Osteoblast (primary cell): ENCODE measurements around the gene ZNF429. TPM values are rescaled to one million over a fixed set of nuclear protein-coding genes. Genes with fewer than 3 reads are reported as not detected.

Source experiments
- DNase-seq: peaks from one replicate; pipeline ENCODE4 v3.0.0; 2011; ENCODE audit warnings: low spot score, mixed read lengths; ENCODE audit not compliant: insufficient read length; ENCODE audit errors: missing footprints
- H2AFZ ChIP-seq: 2 replicates; pipeline ENCODE4 v1.6.0; 2011; ENCODE audit warnings: mild to moderate bottlenecking, low read length
- H3K27ac ChIP-seq: 2 replicates; pipeline ENCODE4 v1.5.1; 2011; ENCODE audit warnings: mild to moderate bottlenecking, low read depth, low read length, moderate library complexity
- H3K27me3 ChIP-seq: 2 replicates; pipeline ENCODE4 v1.6.0; 2012; ENCODE audit warnings: mild to moderate bottlenecking, control low read depth, inconsistent platforms, low read length, moderate library complexity; ENCODE audit not compliant: insufficient read depth
- H3K36me3 ChIP-seq: 2 replicates; pipeline ENCODE4 v1.5.1; 2011; ENCODE audit warnings: mild to moderate bottlenecking, low read length, control low read depth, moderate library complexity; ENCODE audit not compliant: insufficient read depth
- H3K4me1 ChIP-seq: 2 replicates; pipeline ENCODE4 v1.5.1; 2011; ENCODE audit warnings: mild to moderate bottlenecking, low read length, control low read depth, moderate library complexity; ENCODE audit not compliant: insufficient read depth
- H3K4me2 ChIP-seq: 2 replicates; pipeline ENCODE4 v1.6.0; 2011; ENCODE audit warnings: mild to moderate bottlenecking, low read length; ENCODE audit not compliant: insufficient read depth
- H3K4me3 ChIP-seq: fragments of 200-600 bp; sonication (generic); 3 replicates; pipeline ENCODE4 v1.5.1; 2012; ENCODE audit warnings: mild to moderate bottlenecking, low read length, inconsistent platforms; ENCODE audit not compliant: insufficient read depth
- H3K79me2 ChIP-seq: 2 replicates; pipeline ENCODE4 v1.6.0; 2012; ENCODE audit warnings: mild to moderate bottlenecking, low read length, control low read depth, inconsistent platforms; ENCODE audit not compliant: insufficient read depth
- H3K9me3 ChIP-seq: 2 replicates; pipeline ENCODE4 v1.5.1; 2011; ENCODE audit warnings: low read depth, low read length, control low read depth
- H4K20me1 ChIP-seq: 2 replicates; pipeline ENCODE4 v1.6.0; 2012; ENCODE audit warnings: mild to moderate bottlenecking, low read length, control low read depth; ENCODE audit not compliant: insufficient read depth
- total RNA-seq: library from RNA; depleted of rRNA; stranded (reverse); fragments of >200 nt; gene quantifications from 2 replicates; pipeline ENCODE4 v1.2.3, GENCODE V29; 2012
- TF ChIP-seq, protein P1 (sequence below): IDR thresholded peaks from 2 replicates; pipeline ENCODE4 v1.5.1; 2011; ENCODE audit warnings: mild to moderate bottlenecking, low read depth, low read length, moderate library complexity; ENCODE audit errors: extremely low read depth

The ZNF429 gene
- total RNA-seq, 1 donor, result 9.4 TPM

- H3K4me2 ChIP-seq, result peak overlapping the region; percentile 74
These were observed 64.1 kb downstream of the ZNF429 start for GRCh38 chr19:21569494-21569865.

GRCh38 chr19:21571316-21571715 is 65.9 kb downstream of the ZNF429 start:
- Histone ChIP-seq H3K27me3 (no peaks in the 10 kb centered on the region), H4K20me1 (no peaks in the 10 kb centered on the region), H3K9me3 (no peaks in the 10 kb centered on the region), H3K79me2 (no peaks in the 10 kb centered on the region), H3K4me1 (no peaks in the 10 kb centered on the region), H3K27ac (no peak overlapping the region), H2AFZ (no peak overlapping the region), H3K36me3 (no peaks in the 10 kb centered on the region), H3K4me3 (no peak overlapping the region), H3K4me2 (no peak overlapping the region)
- TF ChIP-seq, protein P1, sequence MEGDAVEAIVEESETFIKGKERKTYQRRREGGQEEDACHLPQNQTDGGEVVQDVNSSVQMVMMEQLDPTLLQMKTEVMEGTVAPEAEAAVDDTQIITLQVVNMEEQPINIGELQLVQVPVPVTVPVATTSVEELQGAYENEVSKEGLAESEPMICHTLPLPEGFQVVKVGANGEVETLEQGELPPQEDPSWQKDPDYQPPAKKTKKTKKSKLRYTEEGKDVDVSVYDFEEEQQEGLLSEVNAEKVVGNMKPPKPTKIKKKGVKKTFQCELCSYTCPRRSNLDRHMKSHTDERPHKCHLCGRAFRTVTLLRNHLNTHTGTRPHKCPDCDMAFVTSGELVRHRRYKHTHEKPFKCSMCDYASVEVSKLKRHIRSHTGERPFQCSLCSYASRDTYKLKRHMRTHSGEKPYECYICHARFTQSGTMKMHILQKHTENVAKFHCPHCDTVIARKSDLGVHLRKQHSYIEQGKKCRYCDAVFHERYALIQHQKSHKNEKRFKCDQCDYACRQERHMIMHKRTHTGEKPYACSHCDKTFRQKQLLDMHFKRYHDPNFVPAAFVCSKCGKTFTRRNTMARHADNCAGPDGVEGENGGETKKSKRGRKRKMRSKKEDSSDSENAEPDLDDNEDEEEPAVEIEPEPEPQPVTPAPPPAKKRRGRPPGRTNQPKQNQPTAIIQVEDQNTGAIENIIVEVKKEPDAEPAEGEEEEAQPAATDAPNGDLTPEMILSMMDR, result no peak
- DNase-seq, result no peak

More at GRCh38 chr19:21569494-21569865, 64.1 kb downstream of the ZNF429 start:
- H3K27ac ChIP-seq, result peak overlapping the region; percentile 61
- TF ChIP-seq, protein P1, result no peak
- no peaks in the 10 kb centered on the region for H3K27me3 ChIP-seq
- H3K9me3 ChIP-seq, result no peaks in the 10 kb centered on the region
- H3K36me3 ChIP-seq, result no peaks in the 10 kb centered on the region
- no peaks in the 10 kb centered on the region for H3K79me2 ChIP-seq
- no peak for DNase-seq
- peak overlapping the region; percentile 82 for H3K4me3 ChIP-seq
- no peaks in the 10 kb centered on the region for H4K20me1 ChIP-seq
- H2AFZ ChIP-seq, result peak overlapping the region; percentile 53
- H3K4me1 ChIP-seq, result no peaks in the 10 kb centered on the region

GRCh38 chr19:21574607-21575006 is 69.2 kb downstream of the ZNF429 start:
- no peak for DNase-seq
- Histone ChIP-seq H3K27ac (no peak overlapping the region), H3K36me3 (no peaks in the 10 kb centered on the region), H3K27me3 (no peaks in the 10 kb centered on the region), H3K4me2 (no peak overlapping the region), H3K9me3 (no peaks in the 10 kb centered on the region), H3K79me2 (no peaks in the 10 kb centered on the region), H3K4me3 (no peak overlapping the region), H3K4me1 (no peaks in the 10 kb centered on the region), H4K20me1 (no peaks in the 10 kb centered on the region), H2AFZ (no peak overlapping the region)
- TF ChIP-seq, protein P1, result no peak

GRCh38 chr19:21576481-21576880 is 71.1 kb downstream of the ZNF429 start:
- no peak overlapping the region for H2AFZ ChIP-seq
- TF ChIP-seq, protein P1, result no peak
- H3K79me2 ChIP-seq, result no peaks in the 10 kb centered on the region
- H4K20me1 ChIP-seq, result no peaks in the 10 kb centered on the region
- no peaks in the 10 kb centered on the region for H3K27me3 ChIP-seq
- H3K4me2 ChIP-seq, result no peak overlapping the region
- H3K4me3 ChIP-seq, result no peak overlapping the region
- H3K4me1 ChIP-seq, result no peaks in the 10 kb centered on the region
- H3K27ac ChIP-seq, result no peak overlapping the region
- H3K9me3 ChIP-seq, result no peaks in the 10 kb centered on the region
- no peaks in the 10 kb centered on the region for H3K36me3 ChIP-seq
- no peak for DNase-seq
